GM23338 (cell line): Measurements from ENCODE around the gene KRTAP4-4. TPM values are rescaled to one million over a fixed set of nuclear protein-coding genes. Genes with fewer than 3 reads are reported as not detected.

Experiments used
- ATAC-seq: fragments of 200-7000 bp; cut with Tn5 transposase; 3 replicates; pipeline ENCODE4 v1.9.1; 2020
- DNase-seq: peaks from one replicate; pipeline ENCODE4 v3.0.0-alpha.2; 2015; ENCODE audit warnings: low spot score
- H2AFZ ChIP-seq: fragments of 200-600 bp; sonication (generic); 2 replicates; pipeline ENCODE4 v1.8.0; 2016; ENCODE audit warnings: antibody characterized with exemption, mild to moderate bottlenecking, moderate library complexity
- H3F3A ChIP-seq: fragments of 200-600 bp; sonication (generic); replicated peaks from 2 replicates; pipeline ENCODE4 v1.8.0; 2017; ENCODE audit warnings: antibody characterized with exemption, mixed run types, low read depth
- H3K27ac ChIP-seq: fragments of 200-600 bp; sonication (generic); 2 replicates; pipeline ENCODE4 v1.6.1; 2016; ENCODE audit warnings: low read depth
- H3K27me3 ChIP-seq: fragments of 200-600 bp; sonication (generic); 2 replicates; pipeline ENCODE4 v1.8.0; 2016; ENCODE audit warnings: mild to moderate bottlenecking, mixed run types, moderate library complexity; ENCODE audit not compliant: insufficient read depth
- H3K36me3 ChIP-seq: fragments of 200-600 bp; sonication (generic); 2 replicates; pipeline ENCODE4 v1.8.0; 2016; ENCODE audit warnings: mild to moderate bottlenecking; ENCODE audit not compliant: insufficient read depth
- H3K4me1 ChIP-seq: fragments of 200-600 bp; sonication (generic); 2 replicates; pipeline ENCODE4 v1.8.0; 2016; ENCODE audit warnings: mild to moderate bottlenecking, moderate library complexity; ENCODE audit not compliant: insufficient read depth
- H3K4me2 ChIP-seq: fragments of 200-600 bp; sonication (generic); 2 replicates; pipeline ENCODE4 v1.7.1; 2017; ENCODE audit warnings: mixed run types
- H3K4me3 ChIP-seq: fragments of 200-600 bp; sonication (generic); 2 replicates; pipeline ENCODE4 v1.6.1; 2016; ENCODE audit warnings: mixed run types
- H3K79me2 ChIP-seq: fragments of 200-600 bp; sonication (generic); replicated peaks from 2 replicates; pipeline ENCODE4 v1.8.0; 2017; ENCODE audit warnings: mild to moderate bottlenecking; ENCODE audit not compliant: insufficient read depth
- H3K9me2 ChIP-seq: fragments of 200-600 bp; sonication (generic); 2 replicates; pipeline ENCODE4 v1.8.0; 2017; ENCODE audit not compliant: insufficient read depth
- H4K20me1 ChIP-seq: fragments of 200-600 bp; sonication (generic); replicated peaks from 2 replicates; pipeline ENCODE4 v1.8.0; 2017; ENCODE audit warnings: mild to moderate bottlenecking; ENCODE audit not compliant: insufficient read depth
- H3K27ac Mint-ChIP-seq: 2 replicates; pipeline ENCODE4 v1.8.0; 2020; ENCODE audit warnings: inconsistent platforms, mild to moderate bottlenecking, moderate library complexity, mixed read lengths
- H3K27me3 Mint-ChIP-seq: 3 replicates; pipeline ENCODE4 v1.8.0; 2022; ENCODE audit warnings: low read depth, mild to moderate bottlenecking, moderate library complexity, mixed read lengths, inconsistent platforms; ENCODE audit not compliant: insufficient read depth, poor library complexity
- H3K36me3 Mint-ChIP-seq: 3 replicates; pipeline ENCODE4 v1.8.0; 2021; ENCODE audit warnings: low read depth, mild to moderate bottlenecking, inconsistent platforms, moderate library complexity, mixed read lengths
- H3K4me1 Mint-ChIP-seq: 3 replicates; pipeline ENCODE4 v1.8.0; 2020; ENCODE audit warnings: mild to moderate bottlenecking, inconsistent platforms, mixed read lengths
- H3K4me3 Mint-ChIP-seq: 3 replicates; pipeline ENCODE4 v1.8.0; 2021; ENCODE audit warnings: moderate library complexity, mild to moderate bottlenecking, inconsistent platforms, mixed read lengths
- H3K9me3 Mint-ChIP-seq: 3 replicates; pipeline ENCODE4 v1.8.0; 2020; ENCODE audit warnings: moderate library complexity, mild to moderate bottlenecking, inconsistent platforms, mixed read lengths
- CREB1 ChIP-seq: fragments of 250-450 bp; sonication (Bioruptor Pico); IDR thresholded peaks from 2 replicates; pipeline ENCODE4 v1.5.0; 2020; ENCODE audit warnings: low read depth, mild to moderate bottlenecking, moderate library complexity
- EZH2 ChIP-seq: fragments of 200-600 bp; sonication (generic); IDR thresholded peaks from one replicate; pipeline ENCODE4 v1.8.0; 2017; ENCODE audit warnings: antibody characterized with exemption, mild to moderate bottlenecking, low read depth; ENCODE audit not compliant: unreplicated experiment
- EZH2phosphoT487 ChIP-seq: fragments of 200-600 bp; sonication (generic); IDR thresholded peaks from one replicate; pipeline ENCODE4 v1.8.1; 2018; ENCODE audit warnings: antibody characterized with exemption; ENCODE audit not compliant: unreplicated experiment
- NANOG ChIP-seq: IDR thresholded peaks from 2 replicates; pipeline ENCODE4 v1.6.1; 2016; ENCODE audit warnings: antibody characterized with exemption, borderline replicate concordance
- POLR2AphosphoS5 ChIP-seq: IDR thresholded peaks from 2 replicates; pipeline ENCODE4 v1.6.1; 2016; ENCODE audit warnings: antibody characterized with exemption, low read depth
- STAT1 ChIP-seq: IDR thresholded peaks from one replicate; pipeline ENCODE4 v1.6.1; 2016; ENCODE audit warnings: antibody characterized with exemption; ENCODE audit not compliant: unreplicated experiment
- ZNF114 ChIP-seq: fragments of 250-450 bp; sonication (Bioruptor Pico); IDR thresholded peaks from 2 replicates; pipeline ENCODE4 v1.5.0; 2020; ENCODE audit warnings: mild to moderate bottlenecking, moderate library complexity
- ZNF331 ChIP-seq: fragments of 250-450 bp; sonication (Bioruptor Pico); IDR thresholded peaks from 2 replicates; pipeline ENCODE4 v1.5.0; 2020; ENCODE audit warnings: low read depth, mild to moderate bottlenecking, moderate library complexity
- polyA plus RNA-seq: library from polyadenylated mRNA; unstranded; fragments of >200 nt; fragmentation: Nextera tagmentation; extraction: Ambion mirVana; gene quantifications from 2 replicates; pipeline ENCODE4 v1.2.1, GENCODE V29; 2016
- total RNA-seq: library from RNA; depleted of rRNA; stranded (reverse); fragments of >200 nt; shearing (Covaris generic); gene quantifications from 2 replicates; pipeline ENCODE4 v1.2.3, GENCODE V29; 2014
- TF ChIP-seq, protein P1 (sequence below), 2 experiments: fragments of 200-600 bp in 1 of 2; sonication (generic) in 1 of 2; conservative IDR thresholded peaks; 2 replicates each; pipeline versions ENCODE4 v1.5.1 to v1.6.1; 2016 to 2017; ENCODE audit warnings: antibody characterized with exemption in 2 of 2, low read depth in 2 of 2, mild to moderate bottlenecking in 2 of 2, moderate library complexity in 1 of 2
- TF ChIP-seq, protein P2 (sequence below): IDR thresholded peaks from one replicate; pipeline ENCODE4 v1.6.1; 2018; ENCODE audit warnings: antibody characterized with exemption; ENCODE audit not compliant: unreplicated experiment
- TF ChIP-seq, protein P3 (sequence below): IDR thresholded peaks from 2 replicates; pipeline ENCODE4 v1.6.1; 2016; ENCODE audit warnings: antibody characterized with exemption

KRTAP4-4 gene
- total and polyA plus RNA-seq, 2 experiments from 2014 or later: not detected

DNA sequence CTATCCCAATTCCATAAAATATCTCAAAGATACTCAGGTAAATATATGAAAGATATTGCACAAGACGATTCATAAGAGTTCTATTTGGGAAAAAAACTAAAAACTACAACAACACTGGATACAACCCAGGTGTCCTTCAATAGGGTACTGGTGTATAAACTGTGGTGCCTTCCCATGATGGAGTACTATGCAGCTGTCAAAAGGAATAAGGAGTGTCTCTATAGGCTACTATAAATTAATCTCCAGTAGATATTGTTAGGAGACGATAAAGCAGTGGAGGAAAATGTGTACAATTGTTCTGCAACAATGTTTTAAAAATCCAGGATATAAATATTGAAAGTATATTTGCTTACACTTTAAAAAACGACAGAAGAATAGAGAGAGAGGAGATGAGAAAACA lies 34.1 kb downstream of the KRTAP4-4 start (continued):
- TF ChIP-seq, protein P1, sequence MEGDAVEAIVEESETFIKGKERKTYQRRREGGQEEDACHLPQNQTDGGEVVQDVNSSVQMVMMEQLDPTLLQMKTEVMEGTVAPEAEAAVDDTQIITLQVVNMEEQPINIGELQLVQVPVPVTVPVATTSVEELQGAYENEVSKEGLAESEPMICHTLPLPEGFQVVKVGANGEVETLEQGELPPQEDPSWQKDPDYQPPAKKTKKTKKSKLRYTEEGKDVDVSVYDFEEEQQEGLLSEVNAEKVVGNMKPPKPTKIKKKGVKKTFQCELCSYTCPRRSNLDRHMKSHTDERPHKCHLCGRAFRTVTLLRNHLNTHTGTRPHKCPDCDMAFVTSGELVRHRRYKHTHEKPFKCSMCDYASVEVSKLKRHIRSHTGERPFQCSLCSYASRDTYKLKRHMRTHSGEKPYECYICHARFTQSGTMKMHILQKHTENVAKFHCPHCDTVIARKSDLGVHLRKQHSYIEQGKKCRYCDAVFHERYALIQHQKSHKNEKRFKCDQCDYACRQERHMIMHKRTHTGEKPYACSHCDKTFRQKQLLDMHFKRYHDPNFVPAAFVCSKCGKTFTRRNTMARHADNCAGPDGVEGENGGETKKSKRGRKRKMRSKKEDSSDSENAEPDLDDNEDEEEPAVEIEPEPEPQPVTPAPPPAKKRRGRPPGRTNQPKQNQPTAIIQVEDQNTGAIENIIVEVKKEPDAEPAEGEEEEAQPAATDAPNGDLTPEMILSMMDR (conservative IDR thresholded peaks at IDR 0.05; ENCODE audit: low read depth in 2 of 2): no peak
- TF ChIP-seq STAT1: no peak
- no peak for TF ChIP-seq ZNF331 (CRISPR knock-in tag)
- no peak for TF ChIP-seq EZH2phosphoT487

DNA sequence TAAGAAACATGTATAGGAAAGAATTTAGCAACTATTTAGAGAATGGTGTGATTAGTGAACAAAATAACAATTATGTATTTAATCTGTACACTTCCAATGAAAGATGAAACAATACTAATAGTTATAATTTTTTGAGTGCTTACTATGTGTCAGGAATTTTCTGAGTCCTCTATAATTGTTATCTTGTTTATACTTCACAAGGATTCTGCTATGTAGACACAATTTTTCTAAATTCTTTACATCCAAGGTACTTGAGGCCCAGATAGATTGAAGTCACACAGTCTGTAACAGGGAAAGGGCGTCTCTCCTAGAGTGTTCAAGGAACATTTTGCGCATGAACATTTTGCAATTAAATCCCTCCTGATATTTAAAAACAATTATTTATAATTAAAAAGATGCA lies 35.5 kb downstream of the KRTAP4-4 start:
- Histone ChIP-seq H2AFZ (no peak overlapping the region), H4K20me1 (no peaks in the 10 kb centered on the region), H3K79me2 (no peaks in the 10 kb centered on the region), H3K4me1 (no peaks in the 10 kb centered on the region), H3K27ac (no peak overlapping the region), H3K4me3 (no peak overlapping the region), H3K4me2 (no peak overlapping the region), H3K27me3 (no peaks in the 10 kb centered on the region), H3K9me2 (no peaks in the 10 kb centered on the region), H3K36me3 (no peaks in the 10 kb centered on the region; the same call in 1 of the 2 replicates), H3F3A (no peaks in the 10 kb centered on the region)
- peaks cover 9% of the 10 kb centered on the region for H3K4me1 Mint-ChIP-seq
- no peaks in the 10 kb centered on the region; the same call in 2 of the 3 replicates for H3K9me3 Mint-ChIP-seq
- no peak overlapping the region for H3K4me3 Mint-ChIP-seq
- ATAC-seq (no peak), DNase-seq (no peak)
- H3K27ac Mint-ChIP-seq: no peak overlapping the region
- H3K36me3 Mint-ChIP-seq: no peaks in the 10 kb centered on the region
- peaks cover 5% of the 10 kb centered on the region for H3K27me3 Mint-ChIP-seq
- TF ChIP-seq EZH2phosphoT487: no peak
- TF ChIP-seq EZH2: no peak
- no peak for TF ChIP-seq ZNF114 (CRISPR knock-in tag)
- TF ChIP-seq POLR2AphosphoS5: no peak
- TF ChIP-seq, protein P2, sequence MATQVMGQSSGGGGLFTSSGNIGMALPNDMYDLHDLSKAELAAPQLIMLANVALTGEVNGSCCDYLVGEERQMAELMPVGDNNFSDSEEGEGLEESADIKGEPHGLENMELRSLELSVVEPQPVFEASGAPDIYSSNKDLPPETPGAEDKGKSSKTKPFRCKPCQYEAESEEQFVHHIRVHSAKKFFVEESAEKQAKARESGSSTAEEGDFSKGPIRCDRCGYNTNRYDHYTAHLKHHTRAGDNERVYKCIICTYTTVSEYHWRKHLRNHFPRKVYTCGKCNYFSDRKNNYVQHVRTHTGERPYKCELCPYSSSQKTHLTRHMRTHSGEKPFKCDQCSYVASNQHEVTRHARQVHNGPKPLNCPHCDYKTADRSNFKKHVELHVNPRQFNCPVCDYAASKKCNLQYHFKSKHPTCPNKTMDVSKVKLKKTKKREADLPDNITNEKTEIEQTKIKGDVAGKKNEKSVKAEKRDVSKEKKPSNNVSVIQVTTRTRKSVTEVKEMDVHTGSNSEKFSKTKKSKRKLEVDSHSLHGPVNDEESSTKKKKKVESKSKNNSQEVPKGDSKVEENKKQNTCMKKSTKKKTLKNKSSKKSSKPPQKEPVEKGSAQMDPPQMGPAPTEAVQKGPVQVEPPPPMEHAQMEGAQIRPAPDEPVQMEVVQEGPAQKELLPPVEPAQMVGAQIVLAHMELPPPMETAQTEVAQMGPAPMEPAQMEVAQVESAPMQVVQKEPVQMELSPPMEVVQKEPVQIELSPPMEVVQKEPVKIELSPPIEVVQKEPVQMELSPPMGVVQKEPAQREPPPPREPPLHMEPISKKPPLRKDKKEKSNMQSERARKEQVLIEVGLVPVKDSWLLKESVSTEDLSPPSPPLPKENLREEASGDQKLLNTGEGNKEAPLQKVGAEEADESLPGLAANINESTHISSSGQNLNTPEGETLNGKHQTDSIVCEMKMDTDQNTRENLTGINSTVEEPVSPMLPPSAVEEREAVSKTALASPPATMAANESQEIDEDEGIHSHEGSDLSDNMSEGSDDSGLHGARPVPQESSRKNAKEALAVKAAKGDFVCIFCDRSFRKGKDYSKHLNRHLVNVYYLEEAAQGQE: no peak
- no peak for TF ChIP-seq CREB1 (CRISPR knock-in tag)
- no peak for TF ChIP-seq ZNF331 (CRISPR knock-in tag)
- TF ChIP-seq, protein P3, sequence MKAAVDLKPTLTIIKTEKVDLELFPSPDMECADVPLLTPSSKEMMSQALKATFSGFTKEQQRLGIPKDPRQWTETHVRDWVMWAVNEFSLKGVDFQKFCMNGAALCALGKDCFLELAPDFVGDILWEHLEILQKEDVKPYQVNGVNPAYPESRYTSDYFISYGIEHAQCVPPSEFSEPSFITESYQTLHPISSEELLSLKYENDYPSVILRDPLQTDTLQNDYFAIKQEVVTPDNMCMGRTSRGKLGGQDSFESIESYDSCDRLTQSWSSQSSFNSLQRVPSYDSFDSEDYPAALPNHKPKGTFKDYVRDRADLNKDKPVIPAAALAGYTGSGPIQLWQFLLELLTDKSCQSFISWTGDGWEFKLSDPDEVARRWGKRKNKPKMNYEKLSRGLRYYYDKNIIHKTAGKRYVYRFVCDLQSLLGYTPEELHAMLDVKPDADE: no peak
- TF ChIP-seq, protein P1 (conservative IDR thresholded peaks at IDR 0.05; ENCODE audit: low read depth in 2 of 2): no peak
- no peak for TF ChIP-seq NANOG
